ENCODE results near the gene ZDHHC9.

ZDHHC9 gene

GRCh38 chrX:129768586-129769466 lies 74.9 kb downstream of the ZDHHC9 start:
- DNase-seq (ENCODE audit: low read depth in 2 of 3, low spot score in 2 of 3): no peak

GRCh38 chrX:129768186-129768585 lies 75.5 kb downstream of the ZDHHC9 start:
- DNase-seq (ENCODE audit: low read depth in 2 of 3, low spot score in 2 of 3): no peak

DNA sequence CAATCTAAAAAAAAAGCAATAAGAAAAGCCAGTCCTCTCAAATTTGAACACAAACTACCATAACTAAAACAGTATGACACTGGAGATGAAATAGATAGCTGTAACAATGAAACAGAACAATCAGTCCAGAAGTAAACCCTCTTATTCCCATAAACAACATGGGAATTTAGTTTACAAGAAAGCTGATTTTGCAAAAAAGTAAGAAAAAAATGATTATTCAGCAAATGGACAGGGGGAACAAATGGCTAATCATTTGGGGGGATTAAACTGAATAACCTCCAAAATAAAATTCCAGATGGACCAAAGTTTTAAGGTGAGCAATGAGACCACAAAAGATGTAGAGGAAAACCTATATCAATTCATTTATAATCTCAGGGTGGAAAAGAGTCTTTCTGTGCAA lies 80.0 kb downstream of the ZDHHC9 start:
- no peak for DNase-seq (ENCODE audit: low read depth in 2 of 3, low spot score in 2 of 3)

GRCh38 chrX:129762448-129762847 lies 81.2 kb downstream of the ZDHHC9 start:
- no peak for DNase-seq (ENCODE audit: low read depth in 2 of 3, low spot score in 2 of 3)

- DNase-seq (ENCODE audit: low read depth in 2 of 3, low spot score in 2 of 3): no peak
Observed at GRCh38 chrX:129761596-129761995, 82.1 kb downstream of the ZDHHC9 start.

DNA sequence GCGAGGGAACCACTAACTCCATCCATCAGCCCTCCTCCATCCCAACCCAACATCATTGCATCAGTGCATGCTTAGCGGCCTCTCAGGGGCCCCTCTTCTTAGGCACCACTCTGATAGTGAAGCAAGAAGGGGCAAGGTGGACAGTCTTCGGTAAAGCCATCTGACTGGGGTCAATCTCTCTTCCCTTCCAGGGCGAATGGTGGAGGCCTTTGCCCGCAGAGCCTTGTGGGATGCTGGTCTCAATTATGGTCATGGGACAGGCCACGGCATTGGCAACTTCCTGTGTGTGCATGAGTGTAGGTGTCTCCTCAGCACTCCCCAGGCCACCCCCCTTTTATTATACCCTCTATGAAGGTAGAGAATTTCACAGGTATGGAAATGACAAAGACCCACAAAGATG lies 82.7 kb downstream of the ZDHHC9 start:
- no peak for DNase-seq (ENCODE audit: low read depth in 2 of 3, low spot score in 2 of 3)

DNA sequence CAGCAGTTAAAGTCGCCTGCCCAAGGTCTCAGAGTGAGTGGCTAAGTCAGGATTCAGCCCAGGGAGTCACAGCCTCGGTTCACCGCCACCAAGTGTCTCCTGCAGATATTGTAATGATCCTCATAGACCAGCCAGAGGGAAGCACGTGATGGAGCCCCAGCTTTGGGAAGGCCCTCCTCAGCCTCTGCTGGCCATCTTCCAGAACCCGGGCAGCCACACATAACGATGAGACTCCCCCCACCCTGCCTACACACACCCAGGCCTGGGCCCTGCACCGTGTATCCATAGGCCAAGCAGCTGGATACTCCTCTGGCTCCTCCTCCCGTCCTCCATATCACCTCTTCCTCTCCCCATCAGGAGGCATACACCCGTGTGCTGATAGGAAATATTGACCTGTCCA lies 83.5 kb downstream of the ZDHHC9 start:
- DNase-seq (ENCODE audit: low read depth in 2 of 3, low spot score in 2 of 3): no peak

- DNase-seq (ENCODE audit: low read depth in 2 of 3, low spot score in 2 of 3): no peak
Observed at GRCh38 chrX:129759576-129760061, 84.1 kb downstream of the ZDHHC9 start.

- no peak for DNase-seq (ENCODE audit: low read depth in 2 of 3, low spot score in 2 of 3)
Observed at GRCh38 chrX:129755779-129756650, 87.7 kb downstream of the ZDHHC9 start.

DNA sequence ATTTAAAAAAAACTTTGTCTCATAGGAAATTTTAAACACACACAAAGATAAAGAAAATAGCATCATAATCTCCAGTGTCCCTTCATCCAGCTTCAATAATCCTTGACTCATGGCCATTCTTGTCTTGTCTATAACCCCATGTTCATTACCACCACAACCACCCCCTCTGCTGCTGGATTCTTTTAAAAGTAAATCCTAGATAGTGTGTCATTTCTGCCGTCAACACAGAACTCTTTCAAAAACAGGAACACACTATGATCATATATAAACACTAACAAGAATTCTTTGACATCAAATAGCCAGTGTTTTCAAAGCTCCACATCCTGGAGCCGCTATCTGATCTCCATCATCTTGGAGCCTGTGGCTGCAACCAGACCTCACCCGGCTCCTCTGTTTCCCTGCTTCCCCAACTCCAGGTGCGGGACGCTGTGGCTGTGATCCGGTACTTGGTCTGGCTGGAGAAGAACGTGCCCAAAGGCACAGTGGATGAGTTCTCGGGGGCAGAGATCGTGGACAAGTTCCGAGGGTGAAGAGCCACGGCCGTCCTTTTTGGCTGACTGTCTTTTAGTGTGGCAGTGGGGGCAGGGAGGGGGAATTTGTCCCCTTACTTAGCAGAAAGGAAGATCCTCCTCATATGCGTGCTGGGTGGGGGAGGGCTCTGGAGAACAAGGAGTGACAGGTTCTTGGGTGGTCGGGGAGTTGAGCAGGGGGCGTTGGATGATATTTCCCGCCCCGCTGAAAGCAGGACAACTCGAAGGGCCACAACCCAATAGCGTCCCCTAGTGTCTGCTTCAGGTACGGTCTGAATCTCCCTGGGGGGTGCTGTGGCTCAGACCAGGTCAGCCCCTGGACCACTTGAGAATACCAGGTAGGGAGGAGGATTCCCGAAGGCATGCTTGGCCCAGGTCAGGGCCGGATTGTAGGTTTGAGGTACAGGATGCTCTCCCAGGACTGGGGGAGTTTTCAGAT lies 89.3 kb downstream of the ZDHHC9 start:
- DNase-seq (ENCODE audit: low read depth in 2 of 3, low spot score in 2 of 3): no peak

Measured in activated CD8-positive, alpha-beta memory T cell treated with anti-CD3 and anti-CD28 coated beads for 48 hours (primary cell).